Measurements from ENCODE around the gene MIDN.

Gene MIDN

DNA sequence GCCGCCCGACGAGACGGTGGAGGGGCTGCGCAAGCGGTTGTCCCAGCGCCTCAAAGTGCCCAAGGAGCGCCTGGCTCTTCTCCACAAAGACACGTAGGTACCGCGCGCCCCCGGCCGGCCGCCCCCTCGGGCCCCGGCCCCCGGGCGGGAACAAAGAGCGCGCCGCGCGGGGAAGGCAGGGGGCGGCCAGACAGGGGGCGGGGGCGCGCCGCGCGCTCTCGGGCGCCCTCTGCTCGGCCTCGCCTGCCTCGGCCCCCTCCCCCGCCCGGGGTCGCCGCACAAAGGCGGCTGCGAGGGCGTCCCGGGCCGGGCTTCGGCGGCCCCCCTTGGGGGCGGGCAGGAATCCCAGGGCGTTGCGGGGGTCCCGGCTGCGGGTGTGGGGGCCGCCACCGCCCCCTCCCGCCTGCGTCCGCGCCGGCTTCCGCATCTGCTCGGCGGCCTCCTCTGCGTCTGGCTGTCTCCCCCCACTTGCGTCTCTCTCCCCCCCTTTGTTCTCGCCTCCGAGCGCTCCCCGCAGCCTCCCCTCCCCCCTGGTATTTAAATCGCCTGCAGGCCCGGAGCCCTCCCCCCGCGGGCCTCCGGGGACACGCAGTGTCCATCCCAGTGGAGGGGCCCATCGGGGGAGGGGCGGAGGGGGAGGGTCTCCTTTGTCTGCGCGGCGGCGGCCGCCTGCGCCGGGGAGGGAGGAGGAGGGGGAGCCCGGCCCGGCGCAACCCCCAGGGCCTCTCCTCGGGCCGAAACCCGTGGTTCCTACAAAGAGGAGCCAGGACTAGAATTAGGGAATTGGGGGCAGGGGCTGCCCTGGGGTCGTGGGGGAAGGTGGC is 2.3 kb downstream of the MIDN start:
- no peak for DNase-seq (ENCODE audit: low read depth)
- H3K4me3 ChIP-seq (ENCODE audit: low read depth, low read length) = peak overlapping the region; percentile 80
- TF ChIP-seq, protein P1, sequence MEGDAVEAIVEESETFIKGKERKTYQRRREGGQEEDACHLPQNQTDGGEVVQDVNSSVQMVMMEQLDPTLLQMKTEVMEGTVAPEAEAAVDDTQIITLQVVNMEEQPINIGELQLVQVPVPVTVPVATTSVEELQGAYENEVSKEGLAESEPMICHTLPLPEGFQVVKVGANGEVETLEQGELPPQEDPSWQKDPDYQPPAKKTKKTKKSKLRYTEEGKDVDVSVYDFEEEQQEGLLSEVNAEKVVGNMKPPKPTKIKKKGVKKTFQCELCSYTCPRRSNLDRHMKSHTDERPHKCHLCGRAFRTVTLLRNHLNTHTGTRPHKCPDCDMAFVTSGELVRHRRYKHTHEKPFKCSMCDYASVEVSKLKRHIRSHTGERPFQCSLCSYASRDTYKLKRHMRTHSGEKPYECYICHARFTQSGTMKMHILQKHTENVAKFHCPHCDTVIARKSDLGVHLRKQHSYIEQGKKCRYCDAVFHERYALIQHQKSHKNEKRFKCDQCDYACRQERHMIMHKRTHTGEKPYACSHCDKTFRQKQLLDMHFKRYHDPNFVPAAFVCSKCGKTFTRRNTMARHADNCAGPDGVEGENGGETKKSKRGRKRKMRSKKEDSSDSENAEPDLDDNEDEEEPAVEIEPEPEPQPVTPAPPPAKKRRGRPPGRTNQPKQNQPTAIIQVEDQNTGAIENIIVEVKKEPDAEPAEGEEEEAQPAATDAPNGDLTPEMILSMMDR (IDR thresholded peaks at IDR 0.05; ENCODE audit: control insufficient read depth, extremely low read depth, insufficient read depth) = 0 out of 2 replicates have a peak, but pooled peaks have one; percentile 1

DNA sequence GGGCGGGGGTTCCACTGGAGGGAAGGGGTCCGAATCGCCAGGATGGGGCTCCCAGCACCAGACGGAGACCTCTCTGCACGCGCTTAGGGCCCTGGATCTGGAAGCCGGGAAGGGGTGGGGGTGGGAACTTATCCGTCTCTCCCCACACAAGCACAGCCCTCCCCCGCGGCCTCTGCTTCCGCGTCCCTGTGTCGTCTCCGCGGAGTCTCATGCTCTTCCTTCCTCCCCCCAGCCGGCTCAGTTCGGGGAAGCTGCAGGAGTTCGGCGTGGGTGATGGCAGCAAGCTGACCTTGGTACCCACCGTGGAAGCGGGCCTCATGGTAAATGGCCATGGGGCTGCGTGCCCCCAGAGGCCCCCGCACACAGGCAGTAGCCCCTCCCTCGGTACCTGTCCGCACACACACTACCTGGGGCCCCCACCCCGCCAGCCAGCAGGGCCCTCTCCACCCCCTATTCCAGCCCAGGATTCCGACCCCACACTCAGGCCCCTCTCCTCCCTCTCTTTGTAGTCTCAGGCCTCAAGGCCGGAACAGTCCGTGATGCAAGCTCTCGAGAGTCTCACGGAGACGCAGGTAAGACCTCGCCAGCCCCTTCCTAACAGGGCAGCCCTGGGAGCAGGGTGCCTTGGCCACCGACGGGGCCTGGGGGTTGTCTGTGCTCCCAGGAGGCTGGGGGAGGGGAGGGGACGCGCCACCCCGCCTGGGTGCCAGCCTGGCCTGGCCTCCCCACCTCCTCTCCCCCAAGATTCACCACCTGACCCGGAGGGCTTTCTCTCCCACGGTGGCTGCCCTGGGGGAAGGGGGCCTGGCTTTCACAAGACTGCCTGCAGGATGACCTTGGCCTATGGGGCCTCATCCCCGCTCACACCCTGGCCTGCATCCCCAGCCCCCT is 3.2 kb downstream of the MIDN start:
- TF ChIP-seq, protein P1 (IDR thresholded peaks at IDR 0.05; ENCODE audit: control insufficient read depth, extremely low read depth, insufficient read depth) = no peak
- peak overlapping the region; percentile 80 for H3K4me3 ChIP-seq (ENCODE audit: low read depth, low read length)
- DNase-seq (ENCODE audit: low read depth) = no peak

DNA sequence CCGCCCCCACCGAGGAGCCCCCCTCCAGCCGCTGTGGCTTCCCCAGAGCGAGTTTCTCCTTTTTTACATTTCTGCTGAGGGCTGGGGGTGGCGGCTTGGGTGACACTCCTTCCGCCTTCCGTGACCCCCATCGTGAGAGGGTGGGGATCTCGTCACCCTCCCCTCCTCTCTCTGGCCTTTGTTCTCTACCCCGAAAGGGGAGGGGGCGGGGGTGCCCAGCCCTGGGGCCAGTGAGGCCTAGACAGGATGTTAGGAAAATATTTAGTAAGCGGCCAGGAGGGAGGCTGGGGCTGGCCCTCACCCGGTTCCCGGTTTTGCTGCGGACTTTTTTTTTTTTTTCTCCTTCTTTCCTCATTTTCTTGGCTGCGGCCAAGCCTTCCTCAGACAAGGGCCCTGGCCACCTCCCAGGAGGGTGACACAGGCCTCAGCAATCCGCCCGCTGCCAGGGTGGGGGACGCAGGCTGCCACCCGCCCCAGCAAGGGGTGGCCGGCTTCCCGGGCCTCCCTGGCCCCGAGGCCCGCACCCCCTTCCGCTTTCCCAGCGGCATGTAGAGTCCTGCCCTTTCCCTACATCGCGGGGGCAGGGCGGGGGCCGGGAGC is 3.9 kb downstream of the MIDN start:
- peak overlapping the region; percentile 80 for H3K4me3 ChIP-seq (ENCODE audit: low read depth, low read length)
- no peak for DNase-seq (ENCODE audit: low read depth)
- TF ChIP-seq, protein P1 (IDR thresholded peaks at IDR 0.05; ENCODE audit: control insufficient read depth, extremely low read depth, insufficient read depth) = no peak

DNA sequence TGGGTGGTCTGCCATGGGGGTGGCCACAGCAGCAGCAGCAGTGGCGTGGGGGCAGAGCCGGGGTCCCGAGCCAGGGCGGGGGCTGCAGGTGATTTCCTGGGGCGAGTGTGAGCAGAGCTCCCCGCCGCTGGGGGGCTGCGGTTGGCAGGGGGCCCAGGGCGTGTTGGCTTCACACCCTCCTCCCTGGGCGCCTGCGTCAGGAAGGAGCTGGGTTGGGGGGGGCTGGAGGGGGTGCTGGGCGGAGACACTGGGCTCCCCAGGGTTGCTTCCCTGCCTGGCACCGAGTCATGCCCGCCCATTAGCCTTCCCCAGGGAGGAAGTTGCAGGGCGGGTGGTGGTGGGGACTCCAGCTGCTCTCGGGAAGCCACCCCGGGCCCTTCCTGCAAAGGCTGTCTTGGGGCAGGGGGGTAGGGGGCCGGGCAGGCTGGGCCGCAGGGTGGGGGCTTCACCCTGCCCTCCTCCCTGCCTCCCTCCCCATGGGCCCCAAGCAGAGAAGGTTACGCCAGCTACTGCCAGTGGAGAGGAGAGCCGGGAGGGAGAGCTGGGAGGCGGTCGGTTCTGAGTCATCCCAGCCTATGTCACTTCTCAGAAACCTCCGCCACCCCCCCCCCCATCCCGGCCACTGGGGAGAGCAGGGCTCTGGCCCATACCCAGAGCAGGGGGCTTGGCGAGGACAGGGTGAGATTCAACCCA is 4.6 kb downstream of the MIDN start:
- DNase-seq (ENCODE audit: low read depth) = no peak
- peak overlapping the region; percentile 80 for H3K4me3 ChIP-seq (ENCODE audit: low read depth, low read length)
- TF ChIP-seq, protein P1 (IDR thresholded peaks at IDR 0.05; ENCODE audit: control insufficient read depth, extremely low read depth, insufficient read depth) = no peak

DNA sequence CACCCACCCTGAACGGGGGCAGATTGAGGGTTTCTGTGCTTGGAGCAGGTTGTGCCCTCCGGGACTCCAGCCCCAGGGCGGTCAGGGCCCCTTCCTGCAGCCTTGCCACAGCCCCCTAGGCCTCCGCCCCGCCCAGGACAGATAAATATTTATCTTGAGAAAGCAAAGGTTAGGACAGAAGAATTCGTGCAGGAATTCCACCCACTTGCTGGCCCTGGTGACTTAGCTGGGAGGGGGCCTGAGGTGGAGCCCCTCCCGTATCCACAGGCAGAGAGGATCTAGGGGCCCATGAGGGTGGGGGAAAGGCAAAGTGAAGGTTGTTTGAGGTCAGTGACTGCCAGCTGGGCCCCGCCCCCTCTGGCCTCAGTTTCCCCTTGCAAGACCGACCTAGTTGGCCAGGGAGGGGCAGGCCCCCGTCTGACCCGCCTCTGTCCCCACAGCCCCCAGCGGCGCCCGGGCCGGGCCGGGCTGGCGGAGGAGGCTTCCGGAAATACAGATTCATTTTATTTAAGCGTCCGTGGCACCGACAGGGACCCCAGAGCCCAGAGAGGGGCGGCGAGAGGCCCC is 5.2 kb downstream of the MIDN start:
- H3K4me3 ChIP-seq (ENCODE audit: low read depth, low read length) = peak overlapping the region; percentile 80
- TF ChIP-seq, protein P1 (IDR thresholded peaks at IDR 0.05; ENCODE audit: control insufficient read depth, extremely low read depth, insufficient read depth) = no peak
- no peak for DNase-seq (ENCODE audit: low read depth)

DNA sequence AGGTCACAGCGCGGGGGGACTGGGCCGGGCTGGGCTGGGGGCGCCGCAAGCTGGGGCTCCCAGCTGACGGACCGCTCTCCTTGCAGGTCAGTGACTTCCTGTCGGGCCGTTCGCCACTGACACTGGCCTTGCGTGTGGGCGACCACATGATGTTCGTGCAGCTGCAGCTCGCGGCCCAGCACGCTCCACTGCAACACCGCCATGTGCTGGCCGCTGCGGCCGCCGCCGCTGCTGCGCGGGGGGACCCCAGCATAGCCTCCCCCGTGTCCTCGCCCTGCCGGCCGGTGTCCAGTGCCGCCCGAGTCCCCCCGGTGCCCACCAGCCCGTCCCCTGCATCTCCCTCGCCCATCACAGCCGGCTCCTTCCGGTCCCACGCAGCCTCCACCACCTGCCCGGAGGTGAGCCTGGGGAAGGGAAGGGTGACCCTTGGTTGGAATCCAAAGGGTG is 5.7 kb downstream of the MIDN start:
- no peak for DNase-seq (ENCODE audit: low read depth)
- TF ChIP-seq, protein P1 (IDR thresholded peaks at IDR 0.05; ENCODE audit: control insufficient read depth, extremely low read depth, insufficient read depth) = no peak

More for the DNA sequence above, 5.7 kb downstream of the MIDN start:
- no peak overlapping the region for H3K4me3 ChIP-seq (ENCODE audit: low read depth, low read length)

Data from LNCaP clone FGC (cell line).